ENCODE data around the gene TWNK.

- TF ChIP-seq POLR2AphosphoS5 (IDR thresholded peaks at IDR 0.05; ENCODE audit: low read depth, low read length): no peak
- TF ChIP-seq POLR2A (IDR thresholded peaks at IDR 0.05; ENCODE audit: low read depth, low read length): no peak
- TF ChIP-seq TAF1 (IDR thresholded peaks at IDR 0.05; ENCODE audit: borderline replicate concordance, low read depth, low read length): no peak
These were observed 19.1 kb upstream of the TWNK start for GRCh38 chr10:100968062-100968736.

All from GM12892 (cell line).